ENCODE data around the gene ZBTB45. TPM values are rescaled to one million over a fixed set of nuclear protein-coding genes. Genes with fewer than 3 reads are reported as not detected.
A peak's percentile ranks its signal among the peaks of the same experiment; 100 is the strongest.
"Not testable (repeated sequence)": the region's sequence is repeated elsewhere in the genome, so short reads cannot be mapped to it uniquely, and the experiment has no call there.

The ZBTB45 gene
- total and polyA plus RNA-seq, 2 donors from 2014 or later = 7.7 to 16.9 TPM

- H3K4me3 ChIP-seq (ENCODE audit: low read length in 3 of 3) = peak overlapping the region; percentile 66 to 86 (median 78)
- peak overlapping the region; percentile 50 to 87 (median 80) for H3K9ac ChIP-seq (ENCODE audit: low read length in 3 of 3)
- TF ChIP-seq, protein P1, sequence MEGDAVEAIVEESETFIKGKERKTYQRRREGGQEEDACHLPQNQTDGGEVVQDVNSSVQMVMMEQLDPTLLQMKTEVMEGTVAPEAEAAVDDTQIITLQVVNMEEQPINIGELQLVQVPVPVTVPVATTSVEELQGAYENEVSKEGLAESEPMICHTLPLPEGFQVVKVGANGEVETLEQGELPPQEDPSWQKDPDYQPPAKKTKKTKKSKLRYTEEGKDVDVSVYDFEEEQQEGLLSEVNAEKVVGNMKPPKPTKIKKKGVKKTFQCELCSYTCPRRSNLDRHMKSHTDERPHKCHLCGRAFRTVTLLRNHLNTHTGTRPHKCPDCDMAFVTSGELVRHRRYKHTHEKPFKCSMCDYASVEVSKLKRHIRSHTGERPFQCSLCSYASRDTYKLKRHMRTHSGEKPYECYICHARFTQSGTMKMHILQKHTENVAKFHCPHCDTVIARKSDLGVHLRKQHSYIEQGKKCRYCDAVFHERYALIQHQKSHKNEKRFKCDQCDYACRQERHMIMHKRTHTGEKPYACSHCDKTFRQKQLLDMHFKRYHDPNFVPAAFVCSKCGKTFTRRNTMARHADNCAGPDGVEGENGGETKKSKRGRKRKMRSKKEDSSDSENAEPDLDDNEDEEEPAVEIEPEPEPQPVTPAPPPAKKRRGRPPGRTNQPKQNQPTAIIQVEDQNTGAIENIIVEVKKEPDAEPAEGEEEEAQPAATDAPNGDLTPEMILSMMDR (IDR thresholded peaks at IDR 0.05; ENCODE audit: borderline replicate concordance, extremely low read depth, insufficient read depth) = no peak
- H3K27me3 ChIP-seq (ENCODE audit: control insufficient read depth, insufficient read depth, low read length) = no peaks in the 10 kb centered on the region
- FAIRE-seq (no peak), DNase-seq (peak in 4 of 5 donors; percentile 75 to 86 (median 80))
- H3K9me3 ChIP-seq (ENCODE audit: control insufficient read depth in 2 of 3, insufficient read depth in 1 of 3, low read length in 3 of 3) = no peaks in the 10 kb centered on the region
- peaks cover 7 to 36% (median 24%) of the 10 kb centered on the region in 3 donors for H3K36me3 ChIP-seq (ENCODE audit: control insufficient read depth in 2 of 3, insufficient read depth in 3 of 3, low read length in 3 of 3)
- peaks cover 2 to 20% (median 9%) of the 10 kb centered on the region in 3 donors for H3K4me1 ChIP-seq (ENCODE audit: control insufficient read depth in 2 of 3, insufficient read depth in 2 of 3, low read depth in 1 of 3, low read length in 3 of 3)
- intact Hi-C loops (cut with DNase I) = no loop called here
- H3K27ac ChIP-seq (ENCODE audit: low read depth in 2 of 2, low read length in 2 of 2) = peak overlapping the region; percentile 96 to 99
These were observed 25.1 kb upstream of the ZBTB45 start for GRCh38 chr19:58544591-58545285.

DNA sequence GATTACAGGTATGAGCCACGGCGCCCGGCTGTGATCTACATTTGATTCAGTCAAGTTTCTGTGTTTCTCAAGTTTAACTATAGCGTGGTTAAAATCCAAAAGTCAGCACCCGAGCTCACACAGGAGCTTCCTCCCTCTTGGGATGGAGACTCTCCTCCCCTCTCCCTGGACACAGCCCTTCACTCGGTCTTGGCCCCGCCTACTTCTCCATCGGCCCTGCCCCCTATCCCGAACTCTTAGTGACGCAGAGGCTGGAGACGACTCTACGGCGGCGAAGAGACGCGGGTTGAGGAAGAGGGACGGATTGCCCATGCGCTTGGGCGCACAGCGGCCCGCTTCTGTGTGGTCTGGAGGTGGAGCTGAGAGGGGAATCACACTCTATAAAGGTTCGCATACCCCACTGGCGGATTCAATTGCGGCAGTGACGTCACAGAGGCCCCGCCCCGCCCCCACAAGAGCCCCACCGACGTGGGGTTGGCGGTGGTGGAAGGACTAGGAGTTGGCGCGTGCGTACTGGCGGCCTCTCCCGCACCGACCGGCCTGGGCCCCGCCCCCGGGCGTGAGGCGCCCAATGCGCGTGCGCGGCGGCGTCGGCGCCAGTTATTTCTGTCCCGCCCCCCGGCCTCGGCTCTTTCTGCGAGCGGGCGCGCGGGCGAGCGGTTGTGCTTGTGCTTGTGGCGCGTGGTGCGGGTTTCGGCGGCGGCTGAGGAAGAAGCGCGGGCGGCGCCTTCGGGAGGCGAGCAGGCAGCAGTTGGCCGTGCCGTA is 24.4 kb upstream of the ZBTB45 start, which contains the start of gene TRIM28:
Gene TRIM28, plus strand, starts transcription at position 239 of the 765 bp plus-strand sequence. CDS start 694 bp downstream, outside the sequence.
- DNase-seq (peak; percentile 100), FAIRE-seq (peak; percentile 89)
- Histone ChIP-seq H3K9me3 (ENCODE audit: control insufficient read depth in 2 of 3, insufficient read depth in 1 of 3, low read length in 3 of 3) (no peaks in the 10 kb centered on the region), H3K27ac (ENCODE audit: low read depth in 2 of 2, low read length in 2 of 2) (peak within 1 kb of the TSS; percentile 96 to 99), H3K4me3 (ENCODE audit: low read length in 3 of 3) (peak within 1 kb of the TSS; percentile 75 to 86 (median 78)), H3K9ac (ENCODE audit: low read length in 3 of 3) (peak within 1 kb of the TSS; percentile 67 to 87 (median 81)), H3K4me1 (ENCODE audit: control insufficient read depth in 2 of 3, insufficient read depth in 2 of 3, low read depth in 1 of 3, low read length in 3 of 3) (peaks cover 2 to 20% (median 9%) of the 10 kb centered on the region in 3 donors), H3K36me3 (ENCODE audit: control insufficient read depth in 2 of 3, insufficient read depth in 3 of 3, low read length in 3 of 3) (peaks cover 7 to 29% (median 17%) of the 10 kb centered on the region in 3 donors), H3K27me3 (ENCODE audit: control insufficient read depth, insufficient read depth, low read length) (no peaks in the 10 kb centered on the region)
- TF ChIP-seq, protein P1 (IDR thresholded peaks at IDR 0.05; ENCODE audit: borderline replicate concordance, extremely low read depth, insufficient read depth) = no peak
- intact Hi-C loops (cut with DNase I) = no loop called here

GRCh38 chr19:58542641-58543372 is 23.2 kb upstream of the ZBTB45 start:
- peaks cover 2 to 21% (median 9%) of the 10 kb centered on the region in 3 donors for H3K4me1 ChIP-seq (ENCODE audit: control insufficient read depth in 2 of 3, insufficient read depth in 2 of 3, low read depth in 1 of 3, low read length in 3 of 3)
- H3K27ac ChIP-seq (ENCODE audit: low read depth in 2 of 2, low read length in 2 of 2); H3K9me3 ChIP-seq (ENCODE audit: control insufficient read depth in 2 of 3, insufficient read depth in 1 of 3, low read length in 3 of 3); H3K4me3 ChIP-seq (ENCODE audit: low read length in 3 of 3); intact Hi-C loops (cut with DNase I); FAIRE-seq; H3K27me3 ChIP-seq (ENCODE audit: control insufficient read depth, insufficient read depth, low read length): not testable (repeated sequence)
- peak in 1 of 5 donors; percentile 48 for DNase-seq
- H3K9ac ChIP-seq (ENCODE audit: low read length in 3 of 3) = peak overlapping the region in 1 of 3 donors; percentile 81
- H3K36me3 ChIP-seq (ENCODE audit: control insufficient read depth in 2 of 3, insufficient read depth in 3 of 3, low read length in 3 of 3) = peaks cover 2 to 19% (median 7%) of the 10 kb centered on the region in 3 donors

GRCh38 chr19:58539169-58539559 is 19.6 kb upstream of the ZBTB45 start:
- H3K4me3 ChIP-seq (ENCODE audit: low read length in 3 of 3); H3K27me3 ChIP-seq (ENCODE audit: control insufficient read depth, insufficient read depth, low read length); H3K27ac ChIP-seq (ENCODE audit: low read depth in 2 of 2, low read length in 2 of 2); H3K36me3 ChIP-seq (ENCODE audit: control insufficient read depth in 2 of 3, insufficient read depth in 3 of 3, low read length in 3 of 3); H3K9ac ChIP-seq (ENCODE audit: low read length in 3 of 3); H3K9me3 ChIP-seq (ENCODE audit: control insufficient read depth in 2 of 3, insufficient read depth in 1 of 3, low read length in 3 of 3); H3K4me1 ChIP-seq (ENCODE audit: control insufficient read depth in 2 of 3, insufficient read depth in 2 of 3, low read depth in 1 of 3, low read length in 3 of 3); DNase-seq; intact Hi-C loops (cut with DNase I); FAIRE-seq: not testable (repeated sequence)
